ENCODE measurements around the gene RNFT2.

- TF ChIP-seq, protein P1, sequence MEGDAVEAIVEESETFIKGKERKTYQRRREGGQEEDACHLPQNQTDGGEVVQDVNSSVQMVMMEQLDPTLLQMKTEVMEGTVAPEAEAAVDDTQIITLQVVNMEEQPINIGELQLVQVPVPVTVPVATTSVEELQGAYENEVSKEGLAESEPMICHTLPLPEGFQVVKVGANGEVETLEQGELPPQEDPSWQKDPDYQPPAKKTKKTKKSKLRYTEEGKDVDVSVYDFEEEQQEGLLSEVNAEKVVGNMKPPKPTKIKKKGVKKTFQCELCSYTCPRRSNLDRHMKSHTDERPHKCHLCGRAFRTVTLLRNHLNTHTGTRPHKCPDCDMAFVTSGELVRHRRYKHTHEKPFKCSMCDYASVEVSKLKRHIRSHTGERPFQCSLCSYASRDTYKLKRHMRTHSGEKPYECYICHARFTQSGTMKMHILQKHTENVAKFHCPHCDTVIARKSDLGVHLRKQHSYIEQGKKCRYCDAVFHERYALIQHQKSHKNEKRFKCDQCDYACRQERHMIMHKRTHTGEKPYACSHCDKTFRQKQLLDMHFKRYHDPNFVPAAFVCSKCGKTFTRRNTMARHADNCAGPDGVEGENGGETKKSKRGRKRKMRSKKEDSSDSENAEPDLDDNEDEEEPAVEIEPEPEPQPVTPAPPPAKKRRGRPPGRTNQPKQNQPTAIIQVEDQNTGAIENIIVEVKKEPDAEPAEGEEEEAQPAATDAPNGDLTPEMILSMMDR (IDR thresholded peaks at IDR 0.05 in 4 of 5, conservative IDR thresholded peaks at IDR 0.05 in 1 of 5), result no peak
- TF ChIP-seq POLR2A (IDR thresholded peaks at IDR 0.05), result no peak
These were observed 12.2 kb downstream of the RNFT2 start for GRCh38 chr12:116750298-116750697.
